ENCODE results near the gene ST3GAL3. TPM values are rescaled to one million over a fixed set of nuclear protein-coding genes. Genes with fewer than 3 reads are reported as not detected.

The ST3GAL3 gene, protein sequence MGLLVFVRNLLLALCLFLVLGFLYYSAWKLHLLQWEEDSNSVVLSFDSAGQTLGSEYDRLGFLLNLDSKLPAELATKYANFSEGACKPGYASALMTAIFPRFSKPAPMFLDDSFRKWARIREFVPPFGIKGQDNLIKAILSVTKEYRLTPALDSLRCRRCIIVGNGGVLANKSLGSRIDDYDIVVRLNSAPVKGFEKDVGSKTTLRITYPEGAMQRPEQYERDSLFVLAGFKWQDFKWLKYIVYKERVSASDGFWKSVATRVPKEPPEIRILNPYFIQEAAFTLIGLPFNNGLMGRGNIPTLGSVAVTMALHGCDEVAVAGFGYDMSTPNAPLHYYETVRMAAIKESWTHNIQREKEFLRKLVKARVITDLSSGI
- 10 to 100 TPM; 21.0 to 25.4 (median 22.9) TPM for polyA plus RNA-seq (ENCODE audit: insufficient read length in 3 of 3)
- long read RNA-seq, donor 1, partial matches to known transcripts: 0 of 5 reads
- long read RNA-seq, donor 1, other reads (novel, unspliced or antisense): 0 of 5 reads
- long read RNA-seq, donor 2, partial matches to known transcripts: 0 of 2 reads
- long read RNA-seq, donor 2, other reads (novel, unspliced or antisense): 0 of 2 reads
- long read RNA-seq, donor 3, transcript ST3GAL3-205 (12 exons, 2,299 nt): major isoform, 6 of 7 reads
- long read RNA-seq, donor 3, partial matches to known transcripts: 0 of 7 reads
- long read RNA-seq, donor 3, other reads (novel, unspliced or antisense): 0 of 7 reads
- long read RNA-seq, donor 4, partial matches to known transcripts: 0 of 2 reads
- long read RNA-seq, donor 4, other reads (novel, unspliced or antisense): 0 of 2 reads
- long read RNA-seq, donor 5: 0 reads
- long read RNA-seq, donor 6, partial matches to known transcripts: 0 of 7 reads
- long read RNA-seq, donor 6, other reads (novel, unspliced or antisense): 0 of 7 reads
- long read RNA-seq, donor 7, partial matches to known transcripts: 0 of 3 reads
- long read RNA-seq, donor 7, other reads (novel, unspliced or antisense): 0 of 3 reads
- long read RNA-seq, donor 8, partial matches to known transcripts: 0 of 8 reads
- long read RNA-seq, donor 8, other reads (novel, unspliced or antisense): 0 of 8 reads
- long read RNA-seq, donor 9, transcript ST3GAL3-205 (12 exons, 2,299 nt): major isoform, 5 of 6 reads
- long read RNA-seq, donor 9, partial matches to known transcripts: 0 of 6 reads
- long read RNA-seq, donor 9, other reads (novel, unspliced or antisense): 0 of 6 reads
- long read RNA-seq, donor 10, partial matches to known transcripts: 0 of 3 reads
- long read RNA-seq, donor 10, other reads (novel, unspliced or antisense): 0 of 3 reads
- long read RNA-seq, donor 11, partial matches to known transcripts: 0 of 2 reads
- long read RNA-seq, donor 11, other reads (novel, unspliced or antisense): 0 of 2 reads
- long read RNA-seq, donor 12, partial matches to known transcripts: 0 of 3 reads
- long read RNA-seq, donor 12, other reads (novel, unspliced or antisense): 0 of 3 reads
- long read RNA-seq, donor 13, transcript ST3GAL3-205 (12 exons, 2,299 nt): major isoform, 7 of 10 reads
- long read RNA-seq, donor 13, partial matches to known transcripts: 0 of 10 reads
- long read RNA-seq, donor 13, other reads (novel, unspliced or antisense): 0 of 10 reads
- long read RNA-seq, donor 14, partial matches to known transcripts: 0 of 2 reads
- long read RNA-seq, donor 14, other reads (novel, unspliced or antisense): 0 of 2 reads
- long read RNA-seq, donor 15: 0 reads
- long read RNA-seq, donor 16, partial matches to known transcripts: 0 of 12 reads
- long read RNA-seq, donor 16, other reads (novel, unspliced or antisense): 0 of 12 reads

- DNase-seq (ENCODE audit: extremely low read depth in 1 of 11, low read depth in 9 of 11, low spot score in 4 of 11): peak; percentile 54 to 91 (median 86)
Measured at GRCh38 chr1:43707190-43708001, at the start of gene ST3GAL3. TSS of gene ST3GAL3 (plus strand) at chr1:43707536. CDS start at chr1:43736263, 28,727 bp downstream.

DNA sequence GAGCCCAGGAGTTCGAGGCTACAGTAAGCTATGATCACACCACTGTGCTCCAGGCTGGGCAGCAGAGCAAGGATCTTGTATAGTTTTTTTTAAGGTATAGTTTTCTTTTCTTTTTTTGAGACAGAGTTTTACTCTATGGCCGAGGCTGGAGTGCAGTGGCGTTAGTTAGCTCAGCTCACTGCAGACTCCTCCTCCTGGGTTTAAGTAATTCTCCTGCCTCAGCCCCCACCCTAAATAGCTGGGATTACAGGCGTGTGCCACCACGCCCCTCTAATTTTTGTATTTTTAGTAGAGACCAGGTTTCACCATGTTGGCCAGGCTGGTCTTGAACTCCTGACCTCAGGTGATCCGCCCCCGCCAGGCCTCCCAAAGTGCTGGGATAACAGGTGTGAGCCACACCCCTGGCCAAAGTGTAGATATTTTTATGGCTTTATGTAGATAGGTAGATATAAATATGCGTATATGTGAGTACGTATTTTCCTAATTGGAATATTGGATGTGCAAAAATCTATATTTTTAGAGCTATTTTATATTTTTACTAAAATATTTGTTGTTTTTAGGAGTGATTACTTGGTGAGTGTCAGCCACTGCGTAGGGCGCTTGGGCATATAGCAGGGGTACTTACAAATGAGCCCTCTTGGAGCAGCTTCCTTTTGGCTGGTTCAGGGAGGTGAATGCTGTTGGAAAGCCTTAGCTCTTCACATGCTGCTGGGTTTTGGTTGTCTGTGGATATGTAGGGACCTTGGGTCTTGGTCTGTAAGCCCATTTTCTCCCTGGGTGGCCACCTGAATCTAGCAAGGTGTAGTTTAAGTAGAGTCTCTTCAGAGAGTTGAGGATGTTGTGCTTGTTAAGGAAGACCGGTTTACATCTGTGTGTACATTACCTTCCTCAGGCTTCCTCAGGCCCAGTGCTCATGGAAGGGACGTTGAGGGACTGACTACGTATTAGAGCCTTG, 47.8 kb upstream of the ST3GAL3 start:
- DNase-seq (ENCODE audit: extremely low read depth in 1 of 11, low read depth in 9 of 11, low spot score in 4 of 11): no peak

- DNase-seq (ENCODE audit: extremely low read depth in 1 of 11, low read depth in 9 of 11, low spot score in 4 of 11): no peak
Measured at GRCh38 chr1:43660355-43660754, 47.0 kb upstream of the ST3GAL3 start.

DNA sequence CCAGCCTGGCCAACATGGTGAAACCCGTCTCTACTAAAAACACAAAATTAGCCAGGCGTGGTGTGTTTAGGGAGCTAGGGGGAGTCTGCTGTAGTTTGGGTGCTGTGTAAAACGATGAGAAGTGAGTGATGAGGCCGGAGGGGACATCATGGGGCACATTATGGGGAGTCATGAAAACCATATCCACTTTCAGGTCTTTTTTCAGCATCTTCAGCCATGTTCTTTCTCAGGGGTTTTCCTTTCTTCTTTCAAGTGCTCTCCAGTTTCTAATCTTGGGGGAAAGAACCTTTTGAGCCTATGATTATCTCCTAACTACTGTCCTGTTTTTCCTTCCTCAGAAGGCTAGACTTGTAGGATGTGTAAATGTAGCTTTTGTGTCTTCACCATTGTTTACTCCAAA, 43.0 kb upstream of the ST3GAL3 start:
- DNase-seq (ENCODE audit: extremely low read depth in 1 of 11, low read depth in 9 of 11, low spot score in 4 of 11): no peak

GRCh38 chr1:43666608-43667007, 40.7 kb upstream of the ST3GAL3 start:
- no peak for DNase-seq (ENCODE audit: extremely low read depth in 1 of 11, low read depth in 9 of 11, low spot score in 4 of 11)

GRCh38 chr1:43668956-43669355, 38.4 kb upstream of the ST3GAL3 start:
- no peak for DNase-seq (ENCODE audit: extremely low read depth in 1 of 11, low read depth in 9 of 11, low spot score in 4 of 11)

- no peak for DNase-seq (ENCODE audit: extremely low read depth in 1 of 11, low read depth in 9 of 11, low spot score in 4 of 11)
Measured at GRCh38 chr1:43669878-43670277, 37.5 kb upstream of the ST3GAL3 start.

GRCh38 chr1:43671193-43671592, 36.1 kb upstream of the ST3GAL3 start:
- no peak for DNase-seq (ENCODE audit: extremely low read depth in 1 of 11, low read depth in 9 of 11, low spot score in 4 of 11)

DNA sequence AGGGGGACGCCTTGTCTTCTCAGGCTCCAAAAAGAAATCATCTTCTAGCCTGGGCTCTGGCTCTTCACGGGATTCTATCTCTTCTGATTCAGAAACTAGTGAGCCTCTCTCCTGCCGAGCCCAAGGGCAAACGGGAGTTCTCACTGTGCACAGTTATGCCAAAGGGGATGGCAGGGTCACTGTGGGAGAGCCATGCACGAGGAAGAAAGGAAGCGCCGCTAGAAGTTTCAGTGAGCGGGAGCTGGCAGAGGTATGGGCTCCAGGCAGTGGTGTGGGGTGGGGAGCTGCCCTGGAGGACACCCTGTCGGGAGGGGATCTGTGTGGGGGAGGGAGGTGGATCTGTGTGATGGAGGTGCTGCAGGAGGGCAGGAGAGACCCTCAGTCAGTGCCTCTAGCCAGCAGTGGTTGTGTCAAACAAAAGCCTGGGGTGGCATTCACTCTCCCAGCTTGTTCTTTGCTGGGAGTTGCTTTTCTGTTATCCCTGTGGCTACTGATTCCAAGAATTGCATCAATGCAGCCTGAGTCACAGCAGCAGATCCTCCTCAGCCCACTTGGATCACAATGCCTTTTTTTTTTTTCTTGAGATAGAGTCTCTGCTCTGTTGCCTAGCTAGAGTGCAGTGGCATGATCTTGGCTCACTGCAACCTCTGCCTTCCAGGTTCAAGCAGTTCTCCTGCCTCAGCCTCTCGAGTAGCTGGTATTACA, 35.6 kb upstream of the ST3GAL3 start:
- no peak for DNase-seq (ENCODE audit: extremely low read depth in 1 of 11, low read depth in 9 of 11, low spot score in 4 of 11)

GRCh38 chr1:43673261-43673660, 34.1 kb upstream of the ST3GAL3 start:
- DNase-seq (ENCODE audit: extremely low read depth in 1 of 11, low read depth in 9 of 11, low spot score in 4 of 11): no peak

DNA sequence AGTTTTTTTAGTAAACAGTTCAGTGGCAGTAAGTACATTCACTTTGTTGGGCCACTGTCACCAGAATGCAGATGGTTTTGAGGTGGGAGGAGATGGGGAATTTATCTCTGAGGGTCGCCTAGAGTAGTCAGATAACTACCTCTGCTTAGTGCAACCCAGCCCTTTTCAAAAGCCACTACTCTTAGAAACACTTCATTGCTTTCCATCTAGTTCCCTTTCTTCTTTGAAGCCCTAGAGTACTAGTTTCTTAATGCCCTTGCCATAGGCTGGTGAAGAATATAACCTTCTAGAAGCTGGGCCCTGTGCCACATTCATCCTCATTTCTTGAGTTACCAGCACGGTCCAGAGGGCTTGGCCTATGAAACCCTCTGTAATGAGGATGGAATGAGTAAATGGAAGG, 28.4 kb upstream of the ST3GAL3 start:
- no peak for DNase-seq (ENCODE audit: extremely low read depth in 1 of 11, low read depth in 9 of 11, low spot score in 4 of 11)

GRCh38 chr1:43683560-43683959, 23.8 kb upstream of the ST3GAL3 start:
- DNase-seq (ENCODE audit: extremely low read depth in 1 of 11, low read depth in 9 of 11, low spot score in 4 of 11): no peak

GRCh38 chr1:43686801-43687200, 20.5 kb upstream of the ST3GAL3 start:
- DNase-seq (ENCODE audit: extremely low read depth in 1 of 11, low read depth in 9 of 11, low spot score in 4 of 11): no peak

GRCh38 chr1:43687301-43688108, 19.8 kb upstream of the ST3GAL3 start:
- no peak for DNase-seq (ENCODE audit: extremely low read depth in 1 of 11, low read depth in 9 of 11, low spot score in 4 of 11)

DNA sequence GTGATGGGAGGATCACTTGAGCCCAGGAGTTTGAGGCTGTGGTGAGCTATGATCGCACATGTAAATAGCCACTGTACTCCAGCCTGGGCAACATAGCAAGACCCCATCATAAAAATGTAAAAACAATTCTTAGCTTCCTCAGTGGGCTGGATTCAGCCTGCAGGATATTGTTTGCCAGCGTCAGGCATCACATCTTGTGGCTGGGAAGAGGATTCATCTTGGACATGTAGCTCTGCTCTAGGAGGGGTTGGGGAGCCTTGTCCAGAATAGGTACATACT, 19.3 kb upstream of the ST3GAL3 start:
- DNase-seq (ENCODE audit: extremely low read depth in 1 of 11, low read depth in 9 of 11, low spot score in 4 of 11): no peak
